ENCODE data around the gene LDLRAD4.

Gene LDLRAD4

GRCh38 chr18:13454363-13455150 lies 236.0 kb downstream of the LDLRAD4 start:
- no peak overlapping the region for H3K27ac ChIP-seq (ENCODE audit: low read depth, low read length)
- H3K27me3 ChIP-seq (ENCODE audit: control insufficient read depth in 1 of 2, insufficient read depth in 2 of 2, low read length in 2 of 2), result no peaks in the 10 kb centered on the region
- H3K4me1 ChIP-seq (ENCODE audit: control insufficient read depth in 1 of 2, insufficient read depth in 2 of 2, low read length in 2 of 2), result peaks cover 0 to 11% of the 10 kb centered on the region in 2 donors
- no peaks in the 10 kb centered on the region for H3K9me3 ChIP-seq (ENCODE audit: control insufficient read depth in 1 of 2, low read length in 2 of 2)
- no peaks in the 10 kb centered on the region for H3K36me3 ChIP-seq (ENCODE audit: control insufficient read depth in 1 of 2, insufficient read depth in 2 of 2, low read length in 2 of 2)
- no peak overlapping the region for H3K4me3 ChIP-seq (ENCODE audit: low read depth in 1 of 2, low read length in 2 of 2)
- H3K9ac ChIP-seq (ENCODE audit: low read depth in 1 of 2, low read length in 2 of 2), result no peak overlapping the region

- Histone ChIP-seq H3K27me3 (ENCODE audit: control insufficient read depth in 1 of 2, insufficient read depth in 2 of 2, low read length in 2 of 2) (no peaks in the 10 kb centered on the region), H3K4me1 (ENCODE audit: control insufficient read depth in 1 of 2, insufficient read depth in 2 of 2, low read length in 2 of 2) (peaks cover 0 to 11% of the 10 kb centered on the region in 2 donors), H3K4me3 (ENCODE audit: low read depth in 1 of 2, low read length in 2 of 2) (no peak overlapping the region), H3K9me3 (ENCODE audit: control insufficient read depth in 1 of 2, low read length in 2 of 2) (no peaks in the 10 kb centered on the region), H3K36me3 (ENCODE audit: control insufficient read depth in 1 of 2, insufficient read depth in 2 of 2, low read length in 2 of 2) (no peaks in the 10 kb centered on the region), H3K27ac (ENCODE audit: low read depth, low read length) (no peak overlapping the region), H3K9ac (ENCODE audit: low read depth in 1 of 2, low read length in 2 of 2) (no peak overlapping the region)
Observed at GRCh38 chr18:13455471-13455870, 236.9 kb downstream of the LDLRAD4 start.

GRCh38 chr18:13455960-13456481 lies 237.5 kb downstream of the LDLRAD4 start:
- H3K4me3 ChIP-seq (ENCODE audit: low read depth in 1 of 2, low read length in 2 of 2), result no peak overlapping the region
- H3K36me3 ChIP-seq (ENCODE audit: control insufficient read depth in 1 of 2, insufficient read depth in 2 of 2, low read length in 2 of 2), result no peaks in the 10 kb centered on the region
- H3K27me3 ChIP-seq (ENCODE audit: control insufficient read depth in 1 of 2, insufficient read depth in 2 of 2, low read length in 2 of 2), result no peaks in the 10 kb centered on the region
- H3K4me1 ChIP-seq (ENCODE audit: control insufficient read depth in 1 of 2, insufficient read depth in 2 of 2, low read length in 2 of 2), result peaks cover 0 to 11% of the 10 kb centered on the region in 2 donors
- H3K9ac ChIP-seq (ENCODE audit: low read depth in 1 of 2, low read length in 2 of 2), result no peak overlapping the region
- H3K9me3 ChIP-seq (ENCODE audit: control insufficient read depth in 1 of 2, low read length in 2 of 2), result no peaks in the 10 kb centered on the region
- H3K27ac ChIP-seq (ENCODE audit: low read depth, low read length), result no peak overlapping the region

- Histone ChIP-seq H3K9me3 (ENCODE audit: control insufficient read depth in 1 of 2, low read length in 2 of 2) (no peaks in the 10 kb centered on the region), H3K27ac (ENCODE audit: low read depth, low read length) (no peak overlapping the region), H3K4me3 (ENCODE audit: low read depth in 1 of 2, low read length in 2 of 2) (no peak overlapping the region), H3K27me3 (ENCODE audit: control insufficient read depth in 1 of 2, insufficient read depth in 2 of 2, low read length in 2 of 2) (no peaks in the 10 kb centered on the region), H3K4me1 (ENCODE audit: control insufficient read depth in 1 of 2, insufficient read depth in 2 of 2, low read length in 2 of 2) (peaks cover 0 to 10% of the 10 kb centered on the region in 2 donors), H3K36me3 (ENCODE audit: control insufficient read depth in 1 of 2, insufficient read depth in 2 of 2, low read length in 2 of 2) (no peaks in the 10 kb centered on the region), H3K9ac (ENCODE audit: low read depth in 1 of 2, low read length in 2 of 2) (no peak overlapping the region)
Observed at GRCh38 chr18:13456736-13457271, 238.2 kb downstream of the LDLRAD4 start.

GRCh38 chr18:13457327-13457726 lies 238.8 kb downstream of the LDLRAD4 start:
- Histone ChIP-seq H3K9me3 (ENCODE audit: control insufficient read depth in 1 of 2, low read length in 2 of 2) (no peaks in the 10 kb centered on the region), H3K27me3 (ENCODE audit: control insufficient read depth in 1 of 2, insufficient read depth in 2 of 2, low read length in 2 of 2) (no peaks in the 10 kb centered on the region), H3K36me3 (ENCODE audit: control insufficient read depth in 1 of 2, insufficient read depth in 2 of 2, low read length in 2 of 2) (no peaks in the 10 kb centered on the region), H3K9ac (ENCODE audit: low read depth in 1 of 2, low read length in 2 of 2) (no peak overlapping the region), H3K4me1 (ENCODE audit: control insufficient read depth in 1 of 2, insufficient read depth in 2 of 2, low read length in 2 of 2) (peaks cover 0 to 5% of the 10 kb centered on the region in 2 donors), H3K4me3 (ENCODE audit: low read depth in 1 of 2, low read length in 2 of 2) (no peak overlapping the region), H3K27ac (ENCODE audit: low read depth, low read length) (no peak overlapping the region)

GRCh38 chr18:13460946-13461345 lies 242.4 kb downstream of the LDLRAD4 start:
- Histone ChIP-seq H3K9ac (ENCODE audit: low read depth in 1 of 2, low read length in 2 of 2) (no peak overlapping the region), H3K27me3 (ENCODE audit: control insufficient read depth in 1 of 2, insufficient read depth in 2 of 2, low read length in 2 of 2) (no peaks in the 10 kb centered on the region), H3K9me3 (ENCODE audit: control insufficient read depth in 1 of 2, low read length in 2 of 2) (no peaks in the 10 kb centered on the region), H3K36me3 (ENCODE audit: control insufficient read depth in 1 of 2, insufficient read depth in 2 of 2, low read length in 2 of 2) (no peaks in the 10 kb centered on the region), H3K4me1 (ENCODE audit: control insufficient read depth in 1 of 2, insufficient read depth in 2 of 2, low read length in 2 of 2) (no peaks in the 10 kb centered on the region), H3K27ac (ENCODE audit: low read depth, low read length) (no peak overlapping the region), H3K4me3 (ENCODE audit: low read depth in 1 of 2, low read length in 2 of 2) (no peak overlapping the region)

- H3K27ac ChIP-seq (ENCODE audit: low read depth, low read length), result no peak overlapping the region
- no peaks in the 10 kb centered on the region for H3K27me3 ChIP-seq (ENCODE audit: control insufficient read depth in 1 of 2, insufficient read depth in 2 of 2, low read length in 2 of 2)
- H3K9me3 ChIP-seq (ENCODE audit: control insufficient read depth in 1 of 2, low read length in 2 of 2), result no peaks in the 10 kb centered on the region
- no peak overlapping the region for H3K9ac ChIP-seq (ENCODE audit: low read depth in 1 of 2, low read length in 2 of 2)
- no peaks in the 10 kb centered on the region for H3K36me3 ChIP-seq (ENCODE audit: control insufficient read depth in 1 of 2, insufficient read depth in 2 of 2, low read length in 2 of 2)
- H3K4me3 ChIP-seq (ENCODE audit: low read depth in 1 of 2, low read length in 2 of 2), result no peak overlapping the region
- H3K4me1 ChIP-seq (ENCODE audit: control insufficient read depth in 1 of 2, insufficient read depth in 2 of 2, low read length in 2 of 2), result no peaks in the 10 kb centered on the region
Observed at GRCh38 chr18:13461469-13461868, 242.9 kb downstream of the LDLRAD4 start.

- Histone ChIP-seq H3K27me3 (ENCODE audit: control insufficient read depth in 1 of 2, insufficient read depth in 2 of 2, low read length in 2 of 2) (no peaks in the 10 kb centered on the region), H3K9me3 (ENCODE audit: control insufficient read depth in 1 of 2, low read length in 2 of 2) (no peaks in the 10 kb centered on the region), H3K9ac (ENCODE audit: low read depth in 1 of 2, low read length in 2 of 2) (no peak overlapping the region), H3K4me3 (ENCODE audit: low read depth in 1 of 2, low read length in 2 of 2) (no peak overlapping the region), H3K4me1 (ENCODE audit: control insufficient read depth in 1 of 2, insufficient read depth in 2 of 2, low read length in 2 of 2) (no peaks in the 10 kb centered on the region), H3K36me3 (ENCODE audit: control insufficient read depth in 1 of 2, insufficient read depth in 2 of 2, low read length in 2 of 2) (no peaks in the 10 kb centered on the region), H3K27ac (ENCODE audit: low read depth, low read length) (no peak overlapping the region)
Observed at GRCh38 chr18:13461936-13462335, 243.4 kb downstream of the LDLRAD4 start.

GRCh38 chr18:13462686-13463085 lies 244.1 kb downstream of the LDLRAD4 start:
- H3K36me3 ChIP-seq (ENCODE audit: control insufficient read depth in 1 of 2, insufficient read depth in 2 of 2, low read length in 2 of 2), result no peaks in the 10 kb centered on the region
- H3K27me3 ChIP-seq (ENCODE audit: control insufficient read depth in 1 of 2, insufficient read depth in 2 of 2, low read length in 2 of 2), result no peaks in the 10 kb centered on the region
- H3K9ac ChIP-seq (ENCODE audit: low read depth in 1 of 2, low read length in 2 of 2), result no peak overlapping the region
- no peak overlapping the region for H3K27ac ChIP-seq (ENCODE audit: low read depth, low read length)
- no peak overlapping the region for H3K4me3 ChIP-seq (ENCODE audit: low read depth in 1 of 2, low read length in 2 of 2)
- H3K9me3 ChIP-seq (ENCODE audit: control insufficient read depth in 1 of 2, low read length in 2 of 2), result no peaks in the 10 kb centered on the region
- no peaks in the 10 kb centered on the region for H3K4me1 ChIP-seq (ENCODE audit: control insufficient read depth in 1 of 2, insufficient read depth in 2 of 2, low read length in 2 of 2)

GRCh38 chr18:13463526-13464210 lies 245.1 kb downstream of the LDLRAD4 start:
- Histone ChIP-seq H3K27me3 (ENCODE audit: control insufficient read depth in 1 of 2, insufficient read depth in 2 of 2, low read length in 2 of 2) (no peaks in the 10 kb centered on the region), H3K4me1 (ENCODE audit: control insufficient read depth in 1 of 2, insufficient read depth in 2 of 2, low read length in 2 of 2) (no peaks in the 10 kb centered on the region), H3K36me3 (ENCODE audit: control insufficient read depth in 1 of 2, insufficient read depth in 2 of 2, low read length in 2 of 2) (no peaks in the 10 kb centered on the region), H3K4me3 (ENCODE audit: low read depth in 1 of 2, low read length in 2 of 2) (no peak overlapping the region), H3K9me3 (ENCODE audit: control insufficient read depth in 1 of 2, low read length in 2 of 2) (no peaks in the 10 kb centered on the region), H3K27ac (ENCODE audit: low read depth, low read length) (no peak overlapping the region), H3K9ac (ENCODE audit: low read depth in 1 of 2, low read length in 2 of 2) (no peak overlapping the region)

Measured in duodenal mucosa (tissue), 2 donors.